Stimulated activated CD4-positive, alpha-beta T cell treated with anti-CD3 and anti-CD28 coated beads, Interleukin-2, amount 100 ng/mL, for 4 hours (primary cell): ENCODE measurements around the gene TMEM175.

ENCODE experiments used
- DNase-seq: peaks from one replicate; pipeline ENCODE4 v3.0.0-alpha.2; 2020; ENCODE audit warnings: low read depth

Gene TMEM175, protein sequence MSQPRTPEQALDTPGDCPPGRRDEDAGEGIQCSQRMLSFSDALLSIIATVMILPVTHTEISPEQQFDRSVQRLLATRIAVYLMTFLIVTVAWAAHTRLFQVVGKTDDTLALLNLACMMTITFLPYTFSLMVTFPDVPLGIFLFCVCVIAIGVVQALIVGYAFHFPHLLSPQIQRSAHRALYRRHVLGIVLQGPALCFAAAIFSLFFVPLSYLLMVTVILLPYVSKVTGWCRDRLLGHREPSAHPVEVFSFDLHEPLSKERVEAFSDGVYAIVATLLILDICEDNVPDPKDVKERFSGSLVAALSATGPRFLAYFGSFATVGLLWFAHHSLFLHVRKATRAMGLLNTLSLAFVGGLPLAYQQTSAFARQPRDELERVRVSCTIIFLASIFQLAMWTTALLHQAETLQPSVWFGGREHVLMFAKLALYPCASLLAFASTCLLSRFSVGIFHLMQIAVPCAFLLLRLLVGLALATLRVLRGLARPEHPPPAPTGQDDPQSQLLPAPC

DNA sequence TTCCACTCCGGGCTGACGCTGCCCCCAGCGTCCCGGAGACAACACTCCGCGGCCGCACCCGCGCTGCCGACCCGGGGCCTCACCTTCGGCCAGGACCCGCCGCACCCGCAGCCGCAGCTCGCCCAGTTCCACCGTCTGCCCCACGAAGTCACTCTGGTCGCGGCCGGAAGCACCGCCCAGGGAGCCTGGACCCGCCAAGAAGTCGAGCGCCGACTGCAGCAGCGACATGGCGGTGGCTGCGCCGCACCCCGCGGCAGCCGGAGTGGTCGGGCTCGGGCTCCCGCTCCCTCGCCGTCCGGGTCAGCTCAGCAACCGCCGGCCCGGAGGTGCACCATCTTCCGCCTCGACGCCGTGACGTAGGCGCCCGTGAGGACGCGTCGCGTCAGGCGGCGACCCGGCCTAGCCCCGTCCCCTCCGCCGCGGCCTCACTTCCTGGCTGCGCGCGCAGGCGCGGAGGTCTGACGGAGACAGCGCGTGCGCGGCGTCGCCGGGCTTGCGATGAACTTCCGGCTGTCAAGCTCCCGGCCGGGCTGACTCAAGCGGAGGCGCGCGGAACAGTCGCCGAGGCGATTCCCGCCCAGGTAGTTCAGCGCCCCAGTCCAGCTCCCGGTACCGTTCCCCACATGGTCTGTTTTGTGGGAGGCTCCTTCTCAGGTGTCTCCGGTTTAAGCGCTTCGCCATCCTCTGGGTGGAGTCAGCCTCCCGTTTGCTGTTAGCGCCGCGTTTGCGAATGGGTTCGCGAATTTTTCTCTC is at the start of gene TMEM175, which contains the start of gene GAK:
TMEM175 (plus strand) TSS at position 501 of the 753 bp plus-strand sequence. CDS start 15,280 bp downstream, outside the sequence.
GAK (minus strand) TSS at position 357 of the 753 bp plus-strand sequence; CDS start at position 228, 129 bp downstream.
- peak; percentile 95 for DNase-seq

DNA sequence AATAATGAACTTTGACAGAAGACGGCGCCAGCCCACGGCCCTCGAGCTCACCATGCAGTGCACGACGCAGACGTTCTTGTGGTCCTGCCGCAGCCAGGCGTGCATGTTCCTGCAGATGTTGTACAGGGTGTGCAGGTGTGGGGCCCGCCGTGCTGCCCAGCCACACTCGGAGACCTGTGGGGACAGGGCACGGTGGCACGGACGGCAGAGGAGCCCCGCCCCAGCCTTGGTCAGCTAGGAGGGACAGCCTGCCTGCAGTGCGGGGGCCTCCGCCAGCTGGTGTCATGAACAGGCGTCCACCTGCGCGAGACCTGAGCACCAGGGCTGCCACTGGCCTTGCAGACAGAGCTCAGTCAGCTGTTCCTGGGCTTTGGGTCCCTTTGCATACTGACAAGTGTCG is 49.6 kb upstream of the TMEM175 start:
- no peak for DNase-seq

DNA sequence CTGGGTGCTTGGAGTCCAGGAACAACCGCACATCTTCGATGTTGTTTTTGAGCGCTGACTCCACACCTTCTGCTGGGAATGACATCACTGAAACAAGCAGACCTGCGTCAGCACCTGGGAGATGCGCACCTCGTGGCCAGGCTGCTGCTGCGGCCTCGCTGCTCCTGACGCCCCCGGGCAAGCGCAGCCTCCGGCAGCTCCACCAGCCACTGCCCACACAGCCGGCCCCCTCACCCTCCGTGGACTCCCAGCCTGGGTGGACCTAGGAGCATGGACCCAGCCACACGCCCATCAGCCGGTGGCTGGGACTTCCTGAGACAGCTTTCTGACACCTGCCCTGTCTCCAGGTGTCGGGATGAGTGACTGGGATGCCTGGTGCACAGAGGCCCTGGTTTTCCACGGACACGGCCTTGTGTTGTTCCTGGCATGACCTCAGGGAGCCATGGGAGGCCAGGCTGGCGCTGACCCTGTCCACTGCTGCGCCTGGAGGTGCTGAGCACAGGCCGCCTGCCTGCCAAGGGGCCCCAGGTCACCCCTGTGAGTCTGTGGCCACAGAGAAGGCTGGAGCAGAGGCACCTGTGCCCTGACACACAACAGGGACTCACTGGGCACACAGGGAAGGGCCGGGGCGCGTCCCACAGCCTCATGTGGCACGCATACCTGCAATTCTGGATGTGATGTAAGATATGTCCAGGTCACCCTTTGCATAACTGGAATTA is 48.7 kb upstream of the TMEM175 start:
- DNase-seq, result no peak

DNA sequence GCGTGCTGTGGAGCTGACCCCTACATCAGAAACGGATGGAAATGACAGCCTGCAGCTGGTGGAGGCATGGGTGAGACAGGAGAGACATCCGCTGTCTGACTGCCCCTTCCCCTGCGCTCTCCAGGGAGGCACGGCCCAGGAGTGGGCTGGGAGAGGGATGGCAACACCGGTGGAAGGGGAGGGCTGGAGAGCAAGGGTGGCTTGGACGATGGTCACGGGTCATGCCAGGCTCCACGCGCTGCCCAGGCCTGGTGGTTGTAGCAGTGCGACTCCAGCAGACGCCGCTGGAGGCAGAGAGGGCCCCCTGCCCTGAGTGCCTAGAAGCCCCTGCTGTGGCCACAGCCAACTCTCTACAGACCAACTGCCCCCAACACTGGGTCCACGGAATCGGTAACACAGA is 48.0 kb upstream of the TMEM175 start:
- DNase-seq, result no peak

DNA sequence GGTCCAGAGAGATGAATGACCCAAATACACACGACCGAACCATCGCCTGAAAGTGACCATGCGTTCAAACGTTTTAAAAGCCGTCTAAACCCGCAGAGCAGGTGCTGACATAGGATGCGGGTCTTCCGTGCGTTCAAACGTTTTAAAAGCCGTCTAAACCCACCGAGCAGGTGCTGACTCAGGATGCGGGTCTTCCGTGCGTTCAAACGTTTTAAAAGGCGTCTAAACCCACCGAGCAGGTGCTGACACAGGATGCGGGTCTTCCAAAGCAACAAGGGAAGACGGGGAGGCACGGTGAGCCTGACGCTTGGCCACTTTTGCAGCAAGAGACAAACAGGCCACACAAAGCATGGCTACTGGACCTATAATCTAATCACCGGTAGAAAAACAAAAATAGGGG is 47.4 kb upstream of the TMEM175 start:
- no peak for DNase-seq

DNA sequence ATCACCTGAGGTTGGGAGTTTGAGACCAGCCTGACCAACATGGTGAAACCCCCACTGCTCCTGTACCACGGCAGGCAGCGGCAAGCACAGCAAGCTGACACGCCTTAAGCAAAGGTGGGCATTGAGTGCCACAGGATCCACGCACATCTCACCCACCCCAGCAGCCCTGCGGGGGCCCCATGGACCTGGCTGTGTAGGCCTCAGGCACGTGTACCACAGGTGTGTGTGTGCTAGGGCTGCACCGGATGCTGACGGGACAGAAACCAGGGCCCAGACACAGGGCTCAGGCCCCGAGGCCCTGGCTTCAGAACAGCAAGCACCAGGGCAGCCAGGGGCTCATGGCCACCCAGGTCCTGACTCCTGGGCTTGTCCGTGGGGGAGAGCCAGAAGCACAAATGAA is 46.9 kb upstream of the TMEM175 start:
- no peak for DNase-seq

DNA sequence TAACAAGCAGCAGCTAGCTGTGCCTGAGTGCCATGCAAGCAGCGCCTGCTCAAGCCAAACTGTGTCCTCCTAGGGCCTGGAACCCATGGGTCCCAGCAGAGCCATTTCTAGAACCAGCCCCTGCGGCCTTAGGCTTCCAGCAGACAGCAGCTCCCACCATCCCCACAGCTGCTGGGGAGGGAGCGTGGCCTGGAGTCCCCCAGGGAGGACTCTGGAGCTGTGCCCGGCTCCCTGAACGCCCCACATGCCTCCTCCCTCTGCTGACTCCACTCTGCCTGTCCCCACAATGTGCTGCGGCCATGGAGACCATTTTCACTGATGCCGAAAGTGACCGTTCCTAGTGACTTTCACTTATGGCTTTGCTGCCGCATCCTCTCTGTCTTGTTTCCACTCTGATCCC is 46.0 kb upstream of the TMEM175 start:
- no peak for DNase-seq

DNA sequence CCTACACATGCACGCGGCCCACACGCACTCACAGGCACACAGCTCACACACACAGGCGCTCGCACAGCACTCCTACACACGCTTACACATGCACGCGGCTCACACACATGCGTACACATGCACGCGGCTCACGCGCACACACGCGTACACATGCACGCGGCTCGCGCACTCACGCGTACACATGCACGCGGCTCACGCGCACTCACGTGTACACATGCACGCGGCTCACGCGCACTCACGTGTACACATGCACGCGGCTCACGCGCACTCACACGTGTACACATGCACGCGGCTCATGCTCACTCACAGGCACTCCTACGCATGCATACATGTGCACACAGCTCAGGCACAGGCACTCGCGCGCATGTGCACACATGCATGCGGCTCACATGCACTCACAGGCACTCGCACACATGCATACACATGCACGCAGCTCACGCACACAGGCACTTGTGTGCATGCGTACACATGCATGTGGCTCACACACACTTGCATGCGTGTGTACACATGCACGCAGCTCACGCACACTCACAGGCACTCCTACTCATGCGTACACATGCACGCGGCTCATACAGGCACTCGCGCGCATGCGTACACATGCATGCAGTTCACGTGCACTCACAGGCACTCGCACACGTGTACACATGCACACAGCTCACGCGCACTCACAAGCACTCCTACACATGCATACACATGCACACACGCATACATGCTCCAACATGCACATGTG is 45.1 kb upstream of the TMEM175 start:
- no peak for DNase-seq

DNA sequence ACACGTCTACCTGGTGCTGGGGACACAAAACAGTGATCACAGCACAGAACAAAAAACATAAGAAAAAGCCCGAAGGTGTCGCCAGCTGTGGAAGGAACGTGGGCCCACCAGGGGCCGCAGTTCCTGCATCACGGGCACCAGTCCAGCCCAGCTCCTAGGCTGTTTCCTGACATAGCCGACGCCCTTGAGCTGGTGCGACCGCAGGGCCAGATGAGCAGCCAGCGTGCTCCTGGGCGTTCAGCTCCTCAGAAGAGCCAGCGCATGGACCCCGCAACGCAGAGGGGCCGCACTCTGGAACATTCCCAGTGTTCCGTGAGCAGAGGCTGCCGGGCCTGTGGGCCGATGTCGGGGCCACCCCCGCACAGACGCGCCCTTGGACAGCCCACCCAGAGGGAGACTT is 44.2 kb upstream of the TMEM175 start:
- no peak for DNase-seq

DNA sequence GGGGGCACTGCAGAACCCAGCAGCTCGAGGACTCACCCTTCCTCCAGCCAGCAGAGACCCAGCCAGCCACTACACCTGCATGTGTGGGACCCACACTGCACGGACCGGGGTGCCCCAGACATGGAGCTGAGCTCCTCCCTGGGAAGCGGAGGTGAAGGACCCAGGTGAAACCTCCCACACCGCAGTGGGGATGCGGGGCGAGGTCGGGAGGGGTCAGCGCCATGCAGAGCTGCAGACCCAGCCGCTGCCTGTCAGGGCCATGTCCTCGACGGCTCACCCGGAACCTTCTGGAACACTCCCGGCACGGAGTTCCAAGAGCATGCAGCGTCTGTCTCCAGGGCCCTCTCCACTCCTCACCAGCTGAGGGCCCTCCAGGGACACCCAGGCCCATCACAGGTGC is 42.7 kb upstream of the TMEM175 start:
- no peak for DNase-seq

DNA sequence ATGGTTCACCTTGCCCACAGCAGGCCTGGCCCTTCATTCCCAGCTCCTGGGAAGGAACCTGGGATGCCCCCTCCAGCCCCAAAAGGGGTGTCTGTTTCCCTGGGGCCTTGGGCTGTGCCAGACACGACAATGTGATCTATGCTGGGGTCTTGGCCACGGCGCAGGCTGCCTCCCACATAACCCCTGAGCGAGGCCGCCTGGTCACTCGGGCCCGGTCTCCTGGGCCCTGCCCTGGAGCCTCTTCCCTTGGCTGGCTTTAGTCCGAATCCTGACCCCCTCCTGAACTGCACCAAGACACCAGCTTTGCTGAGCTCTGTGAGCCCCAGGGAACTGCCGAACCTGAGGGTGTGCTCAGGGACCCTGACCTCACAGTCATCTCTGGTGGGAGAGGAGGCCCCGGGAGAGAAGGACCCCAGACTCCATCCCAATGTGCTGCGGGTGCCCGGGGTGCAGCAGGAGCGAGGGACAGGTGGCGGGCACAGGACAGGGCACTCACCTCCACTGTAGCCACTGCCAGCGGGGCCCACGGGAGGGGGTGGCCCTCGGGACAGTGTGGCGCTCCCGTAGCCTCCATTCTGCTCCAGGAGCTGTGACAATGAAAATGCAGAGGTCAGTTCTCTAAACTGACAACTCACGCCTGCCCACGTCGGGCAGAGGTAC is 42.1 kb upstream of the TMEM175 start:
- DNase-seq, result no peak

DNA sequence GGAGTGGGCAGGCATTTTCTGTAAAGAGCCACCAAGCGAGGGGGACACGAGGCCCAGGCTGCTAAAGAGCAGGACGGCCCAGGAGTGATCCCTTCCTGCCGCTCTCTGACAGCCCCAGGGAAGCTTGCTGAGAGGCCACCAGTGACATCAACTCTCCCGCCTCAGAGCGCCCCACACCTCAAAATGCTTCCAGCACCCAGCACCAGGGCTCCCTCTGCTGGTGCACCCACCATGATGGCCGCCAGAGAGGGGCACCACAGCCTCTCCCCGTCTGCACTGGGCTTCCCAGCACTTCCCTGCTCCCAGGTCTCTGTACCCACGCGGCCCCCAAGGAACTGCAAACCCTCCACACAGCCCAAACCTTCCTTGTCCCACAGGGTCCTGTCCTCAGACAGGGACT is 40.5 kb upstream of the TMEM175 start:
- no peak for DNase-seq

DNA sequence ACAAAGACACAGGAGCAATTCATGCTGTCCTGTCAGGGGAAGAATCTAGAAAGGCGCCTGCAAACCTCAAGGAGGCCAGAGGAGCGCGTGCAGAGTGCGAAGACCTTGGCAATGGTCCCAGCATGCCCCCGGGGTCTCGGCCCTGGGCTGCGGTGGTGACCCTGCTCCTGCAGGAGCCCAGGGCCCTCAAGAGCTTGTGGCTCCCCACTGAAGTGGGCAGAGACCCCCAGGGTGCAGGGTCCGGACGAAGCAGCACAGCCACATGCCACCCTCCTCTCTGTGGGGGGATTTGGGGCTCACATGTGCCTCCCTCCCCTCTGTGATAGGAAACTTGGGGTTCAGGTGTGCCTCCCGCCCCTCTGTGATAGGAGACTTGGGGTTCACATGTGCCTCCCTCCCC is 39.5 kb upstream of the TMEM175 start:
- DNase-seq, result no peak

DNA sequence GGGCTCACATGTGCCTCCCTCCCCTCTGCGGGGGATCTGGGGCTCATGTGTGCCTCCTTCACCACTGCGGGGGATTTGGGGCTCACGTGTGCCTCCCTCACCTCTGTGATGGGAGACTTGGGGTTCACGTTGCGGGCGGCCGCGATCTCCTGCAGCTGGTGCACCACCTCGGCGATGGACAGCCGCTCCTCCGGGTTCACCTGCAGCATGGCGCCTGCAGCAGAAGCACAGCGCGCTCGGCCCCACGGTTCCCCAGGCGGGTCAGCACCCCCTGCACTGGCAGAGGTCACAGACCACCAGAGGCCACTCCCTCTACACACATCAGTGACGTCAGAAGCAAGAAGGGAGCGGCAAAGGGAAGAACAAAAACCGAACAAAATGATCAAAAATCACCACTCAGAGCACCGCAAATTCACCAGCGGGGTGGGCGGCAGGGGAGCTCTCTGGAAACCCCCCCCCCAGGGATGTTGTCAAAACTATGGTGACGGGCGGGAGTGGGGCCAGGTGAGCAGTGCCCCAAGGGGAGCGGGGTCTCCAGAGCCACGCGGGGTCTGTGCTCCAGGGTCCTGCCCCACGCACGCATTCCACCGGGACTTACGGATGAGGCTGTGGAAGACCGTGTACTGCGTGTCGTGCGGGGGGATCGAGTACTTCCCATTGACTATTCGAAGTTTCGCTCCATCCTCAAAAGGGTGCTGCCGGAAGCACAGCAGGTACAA is 38.8 kb upstream of the TMEM175 start:
- no peak for DNase-seq

DNA sequence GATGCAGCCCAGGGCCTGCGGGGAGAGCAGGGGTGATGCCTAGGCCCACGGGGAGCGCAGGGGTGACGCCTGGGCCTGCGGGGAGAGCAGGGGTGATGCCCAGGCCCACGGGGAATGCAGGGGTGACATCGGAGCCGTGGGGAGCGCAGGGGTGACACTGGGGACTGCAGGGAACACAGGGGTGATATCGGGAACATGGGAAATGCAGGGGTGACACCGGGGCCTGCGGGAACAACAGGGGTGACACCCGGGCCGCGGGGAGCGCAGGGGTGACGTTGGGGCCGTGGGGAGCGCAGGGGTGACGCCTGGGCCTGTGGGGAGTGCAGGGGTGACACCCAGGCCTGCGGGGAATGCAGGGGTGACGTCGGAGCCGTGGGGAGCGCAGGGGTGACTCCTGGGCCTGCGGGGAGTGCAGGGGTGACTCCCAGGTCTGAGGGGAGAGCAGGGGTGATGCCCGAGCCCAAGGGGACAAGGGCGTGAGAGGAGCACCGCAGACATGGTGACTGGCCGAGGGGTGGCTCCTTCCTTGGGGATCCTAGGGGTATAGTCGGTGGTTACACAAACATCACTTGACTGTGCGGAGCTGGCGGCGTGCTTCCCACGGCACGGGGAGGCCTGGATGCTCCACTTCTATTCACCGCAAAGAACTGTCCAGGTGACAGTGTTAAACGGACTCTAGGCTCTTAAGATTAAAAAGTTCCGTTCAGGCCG is 38.1 kb upstream of the TMEM175 start:
- no peak for DNase-seq

DNA sequence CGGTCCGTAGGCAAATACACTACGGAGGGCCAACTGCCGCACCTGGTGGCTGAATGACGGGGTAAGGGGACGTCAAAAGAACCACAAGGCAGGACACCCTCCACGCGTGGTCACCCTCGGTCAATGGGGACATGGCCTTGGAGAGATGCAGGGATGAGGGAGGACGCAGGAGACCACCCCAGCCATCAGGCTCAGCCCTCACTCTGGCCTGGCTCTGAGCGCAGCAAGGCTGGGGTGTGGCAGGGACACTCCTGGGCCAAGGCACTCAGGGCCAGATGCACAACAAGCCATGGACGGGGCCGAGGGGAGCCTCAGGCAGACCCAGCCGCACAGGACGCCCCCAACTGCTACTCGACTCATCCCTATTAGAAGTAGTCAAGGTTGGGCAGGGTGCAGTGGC is 36.7 kb upstream of the TMEM175 start:
- DNase-seq, result no peak

DNA sequence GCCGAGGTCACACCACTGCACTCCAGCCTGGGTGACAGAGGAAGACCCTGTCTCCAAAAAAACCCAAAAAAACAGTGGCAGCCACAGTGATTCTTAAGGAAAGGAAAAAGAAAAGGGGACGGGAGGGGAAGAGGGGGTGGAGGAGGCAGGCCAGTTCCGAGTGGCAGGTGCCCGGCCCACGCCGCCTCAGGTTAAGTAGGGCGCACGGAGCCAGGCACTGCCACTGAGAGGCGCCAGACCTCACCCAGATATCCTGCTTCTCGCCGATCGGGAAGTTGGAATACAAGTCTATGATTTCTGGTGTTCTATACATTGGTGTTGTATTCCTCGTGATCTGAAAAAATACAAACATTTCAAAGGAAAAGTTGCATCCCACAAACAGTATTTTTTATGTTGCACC is 36.0 kb upstream of the TMEM175 start:
- DNase-seq, result no peak

DNA sequence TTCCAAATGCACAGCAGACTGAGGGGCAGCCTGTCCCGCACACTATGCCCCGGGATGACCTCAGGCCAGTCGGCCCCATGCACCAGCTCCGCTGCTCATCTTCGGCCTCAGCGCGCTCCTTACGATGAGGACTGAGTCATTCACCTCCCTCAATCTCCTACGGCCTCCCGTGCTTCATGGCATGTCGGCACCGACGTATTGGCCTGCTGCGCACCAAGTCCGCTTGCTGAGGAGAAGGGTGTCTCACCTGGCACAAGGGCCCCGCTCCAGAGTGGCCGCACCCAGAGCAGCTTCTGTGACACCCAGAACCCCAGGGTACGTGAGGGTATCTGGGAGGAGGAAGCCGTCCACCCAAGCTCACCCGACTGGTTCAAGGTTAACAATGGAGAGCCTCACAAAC is 35.6 kb upstream of the TMEM175 start:
- DNase-seq, result no peak

DNA sequence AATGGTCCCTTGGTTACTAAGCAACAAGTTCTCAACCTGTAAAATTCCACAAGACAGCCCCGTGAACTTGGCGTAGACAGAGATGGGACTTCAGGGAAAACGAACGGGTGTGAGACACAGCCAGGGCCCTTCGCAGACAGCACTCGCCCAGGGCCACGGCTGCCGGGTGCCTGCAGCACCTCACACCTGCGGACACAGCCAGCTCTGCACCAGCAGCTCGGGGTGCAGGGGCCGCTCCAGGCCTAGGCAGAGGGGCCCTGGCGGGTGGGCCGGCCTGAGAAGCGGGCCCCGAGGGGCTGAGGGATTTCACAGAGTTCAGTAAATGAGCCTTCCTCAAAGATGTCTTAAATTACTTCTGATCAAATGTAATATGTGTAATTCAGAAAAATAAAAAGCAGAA is 34.1 kb upstream of the TMEM175 start:
- no peak for DNase-seq
